GM19023 (cell line): Measurements from ENCODE around the gene PDCD1.
"Not testable (repeated sequence)": the region's sequence is repeated elsewhere in the genome, so short reads cannot be mapped to it uniquely, and the experiment has no call there.

ENCODE experiments used
- ATAC-seq: cut with Tn5 transposase; IDR thresholded peaks from one replicate; pipeline ENCODE4 v1.9.1; 2021; ENCODE audit warnings: mild to moderate bottlenecking, moderate library complexity; ENCODE audit not compliant: unreplicated experiment

The PDCD1 gene

DNA sequence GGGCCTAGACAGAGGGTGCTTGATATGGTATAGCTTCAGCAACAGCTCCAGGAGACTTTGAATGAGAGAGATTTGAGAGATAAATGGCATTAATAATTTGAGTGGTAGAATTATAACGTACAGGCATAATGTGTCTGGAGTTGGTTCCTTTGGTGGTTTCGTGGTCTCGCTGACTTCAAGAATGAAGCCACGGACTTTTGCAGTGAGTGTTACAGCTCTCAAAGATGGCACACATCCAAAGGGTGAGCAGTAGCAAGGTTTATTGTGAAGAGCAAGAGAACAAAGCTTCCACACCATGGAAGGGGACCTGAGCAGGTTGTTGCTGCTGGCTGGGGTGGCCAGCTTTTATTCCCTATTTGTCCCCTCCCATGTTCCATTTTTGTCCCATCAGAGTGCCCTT is 23.1 kb downstream of the PDCD1 start:
- no peak for ATAC-seq

GRCh38 chr2:241834527-241835210 is 24.0 kb downstream of the PDCD1 start:
- ATAC-seq, result no peak

- ATAC-seq, result not testable (repeated sequence)
These were observed 24.8 kb downstream of the PDCD1 start for GRCh38 chr2:241833756-241834526.

DNA sequence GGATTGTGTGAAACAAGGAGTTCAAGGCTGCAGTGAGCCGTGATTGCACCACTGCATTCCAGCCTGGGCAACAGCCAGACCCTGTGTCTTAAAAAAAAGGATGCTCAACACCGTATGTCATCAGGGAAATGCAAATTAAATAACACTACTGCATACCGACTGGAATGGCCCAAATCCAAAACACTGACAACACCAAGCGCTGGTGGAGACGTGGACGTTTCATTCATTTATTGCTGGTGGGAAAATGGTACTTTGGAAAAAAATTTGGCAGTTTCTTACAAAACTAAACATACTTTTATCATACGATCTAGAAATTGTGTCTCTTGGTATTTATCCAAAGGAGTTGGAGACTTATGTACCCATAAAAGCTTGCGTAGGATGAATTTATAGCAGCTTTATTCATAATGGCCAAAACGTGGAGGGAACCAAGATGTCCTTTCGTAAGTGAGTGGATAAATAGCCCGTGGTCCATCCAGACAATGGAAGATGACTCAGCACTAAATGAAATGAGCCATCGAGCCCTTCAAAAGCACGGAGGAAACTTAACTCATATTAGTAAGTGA is 25.5 kb downstream of the PDCD1 start:
- ATAC-seq, result no peak

GRCh38 chr2:241827394-241827793 is 31.3 kb downstream of the PDCD1 start:
- no peak for ATAC-seq

DNA sequence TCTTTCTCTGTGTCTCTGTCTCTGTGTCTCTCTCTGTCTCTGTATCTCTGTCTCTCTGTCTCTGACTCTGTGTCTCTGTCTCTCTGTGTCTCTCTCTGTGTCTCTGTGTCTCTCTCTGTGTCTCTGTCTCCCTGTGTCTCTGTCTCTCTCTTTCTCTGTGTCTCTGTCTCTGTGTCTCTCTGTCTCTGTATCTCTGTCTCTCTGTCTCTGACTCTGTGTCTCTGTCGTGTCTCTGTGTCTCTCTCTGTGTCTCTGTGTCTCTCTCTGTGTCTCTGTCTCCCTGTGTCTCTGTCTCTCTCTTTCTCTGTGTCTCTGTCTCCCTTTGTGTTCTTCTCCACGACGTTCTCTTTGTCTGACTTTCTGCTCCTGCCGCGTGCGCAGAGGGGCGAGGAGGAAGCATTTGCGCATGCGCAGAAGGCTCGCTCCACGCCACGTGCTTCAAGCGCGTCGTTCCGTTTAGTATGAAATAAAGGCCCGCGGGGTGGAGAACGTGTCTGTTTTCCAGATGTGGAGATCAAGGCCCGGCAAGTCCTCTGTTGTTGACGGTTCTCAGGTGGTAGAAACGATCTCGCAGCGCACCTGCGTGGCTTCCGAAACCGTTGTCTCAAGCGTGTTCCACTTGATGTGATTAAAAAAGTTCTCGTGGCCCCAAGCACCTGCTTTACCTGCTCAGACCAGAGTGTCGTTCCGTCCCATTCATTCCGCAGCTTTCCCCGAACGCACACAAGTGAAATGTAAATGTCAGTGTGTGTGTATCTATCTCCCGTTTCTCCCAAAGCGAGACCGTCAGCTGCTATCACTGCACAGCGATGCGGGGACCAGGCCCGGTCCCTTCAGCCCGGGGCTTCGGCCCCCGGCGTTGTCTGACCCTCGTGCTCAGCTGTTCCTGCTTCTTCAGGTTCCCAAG is 34.9 kb downstream of the PDCD1 start:
- ATAC-seq, result not testable (repeated sequence)

GRCh38 chr2:241822264-241822623 is 36.5 kb downstream of the PDCD1 start:
- no peak for ATAC-seq

GRCh38 chr2:241821460-241822263 is 37.0 kb downstream of the PDCD1 start:
- ATAC-seq, result no peak

DNA sequence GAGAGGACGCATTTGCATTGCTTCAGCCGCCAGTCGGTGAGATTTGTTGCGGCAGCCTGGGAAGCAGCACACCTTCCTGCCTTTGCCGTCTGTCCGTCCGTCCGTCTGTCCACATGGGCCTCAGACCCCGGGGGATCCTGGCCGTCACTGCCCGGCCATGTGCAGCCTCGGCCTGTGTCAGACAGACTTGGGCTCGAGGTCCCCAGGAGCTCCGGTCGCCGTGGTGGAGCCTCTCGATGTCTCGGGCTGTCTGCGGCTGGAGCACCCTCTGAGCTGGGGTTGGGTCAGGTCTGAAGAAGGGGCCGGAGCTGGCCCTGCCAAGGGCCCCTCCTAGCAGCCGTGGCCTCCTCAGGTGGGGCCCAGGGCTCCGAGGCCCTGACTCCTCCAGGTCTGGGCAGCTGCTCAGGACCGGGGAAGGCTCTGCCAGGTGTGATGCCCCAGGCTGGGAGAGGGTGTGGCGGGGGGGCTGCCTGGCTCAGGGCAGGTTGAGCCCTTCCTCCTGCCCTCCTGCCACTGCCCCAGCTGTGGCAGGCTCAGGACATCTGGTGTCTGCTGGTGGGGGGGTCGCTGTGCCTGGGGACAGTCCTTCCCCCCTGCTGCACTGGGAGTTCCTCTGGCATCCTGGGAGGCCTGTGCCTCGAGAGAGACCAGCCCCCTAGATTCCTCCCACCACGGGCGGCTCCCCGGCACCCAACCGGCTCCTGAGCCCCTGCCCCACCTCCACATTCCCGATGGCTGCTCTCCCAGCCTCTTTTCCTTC is 37.9 kb downstream of the PDCD1 start:
- ATAC-seq, result no peak

DNA sequence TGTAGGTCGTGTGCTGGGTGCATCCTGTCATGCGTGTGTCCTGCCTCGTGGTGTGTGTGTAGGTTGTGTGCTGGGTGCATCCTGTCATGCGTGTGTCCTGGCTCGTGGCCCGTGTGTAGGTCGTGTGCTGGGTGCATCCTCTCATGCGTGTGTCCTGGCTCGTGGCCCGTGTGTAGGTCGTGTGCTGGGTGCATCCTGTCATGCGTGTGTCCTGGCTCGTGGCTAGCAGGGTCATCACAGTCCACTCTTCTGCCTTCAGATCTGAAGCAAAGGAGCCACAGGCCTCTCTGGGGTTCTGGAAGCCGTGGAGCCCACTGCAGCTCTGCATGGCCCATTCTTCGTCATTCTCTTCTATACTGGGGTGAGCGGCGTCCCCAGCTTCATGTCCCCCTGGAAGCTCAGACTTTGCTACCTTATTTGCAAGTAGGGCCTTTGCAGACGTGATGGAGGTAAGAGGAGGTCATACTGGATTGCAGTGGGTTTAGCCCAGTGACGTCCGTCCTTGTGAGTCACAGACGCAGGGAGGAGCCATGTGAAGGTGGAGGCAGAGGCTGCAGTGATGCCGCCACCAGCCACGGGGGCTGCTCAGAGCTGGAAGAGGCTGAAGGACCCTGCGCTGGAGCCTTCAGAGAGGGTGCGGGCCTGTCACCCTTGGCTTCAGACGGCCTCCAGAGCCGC is 38.6 kb downstream of the PDCD1 start:
- ATAC-seq, result not testable (repeated sequence)

GRCh38 chr2:241818943-241819270 is 39.8 kb downstream of the PDCD1 start:
- no peak for ATAC-seq

- ATAC-seq, result no peak
These were observed 40.3 kb downstream of the PDCD1 start for GRCh38 chr2:241818229-241818942.

DNA sequence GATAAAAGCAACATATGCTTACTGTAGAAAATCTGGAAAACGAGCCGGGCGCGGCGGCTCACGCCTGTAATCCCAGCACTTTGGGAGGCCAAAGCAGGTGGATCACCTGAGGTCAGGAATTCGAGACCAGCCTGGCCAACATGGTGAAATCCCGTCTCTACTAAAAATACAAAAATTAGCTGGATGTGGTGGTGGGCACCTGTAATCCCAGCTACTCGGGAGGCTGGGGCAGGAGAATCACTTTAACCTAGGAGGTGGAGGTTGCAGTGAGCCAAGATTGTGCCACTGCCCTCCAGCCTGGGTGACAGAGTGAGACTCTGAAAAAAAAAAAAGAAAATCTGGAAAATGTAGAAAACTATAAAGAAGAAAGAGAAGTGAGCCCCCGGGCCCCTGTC is 40.9 kb downstream of the PDCD1 start:
- not testable (repeated sequence) for ATAC-seq

DNA sequence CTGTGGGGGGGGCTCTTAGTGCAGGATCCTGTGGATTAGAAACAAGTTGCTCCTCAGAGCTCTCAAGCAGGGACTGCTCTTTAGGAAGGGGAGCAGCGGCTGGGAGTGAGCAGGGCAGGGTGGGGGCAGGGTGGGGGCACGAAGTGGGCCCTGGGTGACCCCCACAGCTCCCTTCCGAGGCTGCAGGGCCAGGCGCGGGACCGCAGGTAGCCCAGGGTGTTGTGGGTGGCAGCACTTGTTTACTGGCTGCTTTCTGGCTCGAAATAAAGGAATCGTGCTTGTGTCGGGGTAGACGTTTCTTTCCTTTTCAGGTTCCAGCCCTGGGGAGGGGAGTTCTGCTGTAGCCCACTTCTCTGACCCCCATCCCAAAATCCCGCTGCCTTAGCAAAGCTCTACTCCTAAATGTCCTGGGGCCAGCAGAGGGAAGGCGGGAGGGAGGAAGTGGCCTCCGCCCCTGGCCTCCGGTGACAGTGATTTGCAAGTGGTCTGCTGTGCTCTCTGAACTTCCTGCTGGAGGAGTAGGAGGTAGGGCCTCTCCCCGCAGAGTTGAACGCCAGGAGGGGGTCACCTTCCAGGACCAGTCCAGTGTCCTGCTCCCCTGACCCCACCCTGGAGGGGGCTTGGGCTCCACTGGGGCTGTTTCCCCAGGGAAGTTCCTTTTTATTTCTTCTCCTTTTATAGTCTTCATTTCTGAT is 41.4 kb downstream of the PDCD1 start:
- ATAC-seq, result no peak

DNA sequence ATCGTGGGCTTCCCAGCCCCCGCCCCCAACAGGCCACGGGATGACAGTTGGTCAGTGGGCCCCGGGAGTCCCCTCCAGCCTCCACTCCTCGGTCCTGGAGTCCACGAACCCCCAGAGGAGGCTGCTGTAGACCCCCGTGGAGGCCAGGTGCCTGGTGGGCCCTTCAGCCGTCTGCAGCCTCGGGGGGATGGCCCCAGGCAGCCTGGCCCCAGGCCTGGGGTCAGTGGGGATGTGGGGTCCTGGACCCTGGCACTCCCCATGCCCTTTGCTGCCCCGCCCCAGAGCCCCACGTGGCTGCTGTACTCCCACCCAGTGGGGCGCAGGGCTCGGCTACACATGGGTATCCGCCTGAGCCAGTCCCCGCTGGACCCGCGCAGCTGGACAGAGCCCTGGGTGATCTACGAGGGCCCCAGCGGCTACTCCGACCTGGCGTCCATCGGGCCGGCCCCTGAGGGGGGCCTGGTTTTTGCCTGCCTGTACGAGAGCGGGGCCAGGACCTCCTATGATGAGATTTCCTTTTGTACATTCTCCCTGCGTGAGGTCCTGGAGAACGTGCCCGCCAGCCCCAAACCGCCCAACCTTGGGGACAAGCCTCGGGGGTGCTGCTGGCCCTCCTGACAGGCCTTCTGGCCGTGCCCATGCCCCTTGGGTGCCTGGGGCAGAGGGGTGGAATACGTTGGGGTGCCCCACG is 42.1 kb downstream of the PDCD1 start:
- ATAC-seq, result no peak

GRCh38 chr2:241815477-241816430 is 42.9 kb downstream of the PDCD1 start:
- no peak for ATAC-seq
